IMR-90 (cell line): ENCODE measurements around the gene TFCP2.

Experiments used
- BHLHE40 ChIP-seq: fragments of 150-350 bp; IDR thresholded peaks from 2 replicates; pipeline ENCODE4 v1.6.1; 2016; ENCODE audit warnings: mild to moderate bottlenecking, low read depth, low read length
- CEBPB ChIP-seq: IDR thresholded peaks from 2 replicates; pipeline ENCODE4 v1.6.1; 2012; ENCODE audit warnings: low read depth, low read length, improper control_type of control experiment
- CHD1 ChIP-seq: IDR thresholded peaks from 2 replicates; pipeline ENCODE4 v1.6.1; 2012; ENCODE audit warnings: low read depth, low read length, improper control_type of control experiment
- FOS ChIP-seq: fragments of 150-350 bp; IDR thresholded peaks from 2 replicates; pipeline ENCODE4 v1.6.1; 2016; ENCODE audit warnings: low read depth, low read length
- MAZ ChIP-seq: IDR thresholded peaks from 2 replicates; pipeline ENCODE4 v1.6.1; 2012; ENCODE audit warnings: low read depth, mild to moderate bottlenecking, low read length, improper control_type of control experiment, moderate library complexity, borderline replicate concordance
- MXI1 ChIP-seq: IDR thresholded peaks from 2 replicates; pipeline ENCODE4 v1.6.1; 2012; ENCODE audit warnings: low read depth, mild to moderate bottlenecking, low read length, moderate library complexity, borderline replicate concordance
- POLR2A ChIP-seq: IDR thresholded peaks from 2 replicates; pipeline ENCODE4 v1.6.1; 2012; ENCODE audit warnings: mild to moderate bottlenecking, low read depth, low read length
- RAD21 ChIP-seq: IDR thresholded peaks from 2 replicates; pipeline ENCODE4 v1.6.1; 2012; ENCODE audit warnings: low read length, improper control_type of control experiment
- RCOR1 ChIP-seq: IDR thresholded peaks from 2 replicates; pipeline ENCODE4 v1.6.1; 2012; ENCODE audit warnings: mild to moderate bottlenecking, low read length, improper control_type of control experiment; ENCODE audit not compliant: insufficient replicate concordance
- RFX5 ChIP-seq: IDR thresholded peaks from 2 replicates; pipeline ENCODE4 v1.8.0; 2012; ENCODE audit warnings: low read depth, mild to moderate bottlenecking, low read length, moderate library complexity
- SMC3 ChIP-seq: fragments of 150-350 bp; IDR thresholded peaks from 2 replicates; pipeline ENCODE4 v1.6.1; 2016; ENCODE audit warnings: low read depth, mild to moderate bottlenecking, antibody characterized with exemption, low read length, moderate library complexity
- TF ChIP-seq, protein P1 (sequence below): conservative IDR thresholded peaks from 2 replicates; pipeline ENCODE4 v1.5.1; 2012; ENCODE audit warnings: mild to moderate bottlenecking, low read depth, low read length, improper control_type of control experiment
- TF ChIP-seq, protein P2 (sequence below): fragments of 150-350 bp; IDR thresholded peaks from 2 replicates; pipeline ENCODE4 v1.6.1; 2017; ENCODE audit warnings: mild to moderate bottlenecking, antibody characterized with exemption, low read length, low read depth
- TF ChIP-seq, protein P3 (sequence below): fragments of 150-350 bp; IDR thresholded peaks from 2 replicates; pipeline ENCODE4 v1.6.1; 2016; ENCODE audit warnings: low read depth, mild to moderate bottlenecking, low read length, moderate library complexity, borderline replicate concordance

DNA sequence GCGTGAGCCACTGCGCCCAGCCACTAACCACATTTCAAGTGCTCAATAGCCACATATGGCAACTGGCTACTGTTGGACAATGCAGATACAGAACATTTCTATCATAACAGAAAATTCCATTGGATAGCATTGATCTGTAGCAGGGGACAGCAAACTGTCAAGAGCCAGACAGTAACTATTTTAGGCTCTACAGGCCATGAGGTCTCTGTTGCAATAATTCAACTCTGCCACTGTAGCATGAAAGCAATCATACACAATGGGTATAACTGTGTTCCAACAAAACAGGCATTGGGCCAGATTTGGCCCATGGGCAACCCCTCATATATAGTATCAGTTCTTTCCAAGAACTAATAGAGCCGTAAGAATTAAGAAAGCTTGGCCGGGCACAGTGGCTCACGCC lies 97.5 kb downstream of the TFCP2 start:
- TF ChIP-seq CEBPB (no peak), RAD21 (no peak), POLR2A (no peak), MXI1 (no peak), MAZ (no peak), CHD1 (no peak), RCOR1 (no peak), FOS (no peak), BHLHE40 (no peak), RFX5 (no peak), SMC3 (no peak)
- TF ChIP-seq, protein P1, sequence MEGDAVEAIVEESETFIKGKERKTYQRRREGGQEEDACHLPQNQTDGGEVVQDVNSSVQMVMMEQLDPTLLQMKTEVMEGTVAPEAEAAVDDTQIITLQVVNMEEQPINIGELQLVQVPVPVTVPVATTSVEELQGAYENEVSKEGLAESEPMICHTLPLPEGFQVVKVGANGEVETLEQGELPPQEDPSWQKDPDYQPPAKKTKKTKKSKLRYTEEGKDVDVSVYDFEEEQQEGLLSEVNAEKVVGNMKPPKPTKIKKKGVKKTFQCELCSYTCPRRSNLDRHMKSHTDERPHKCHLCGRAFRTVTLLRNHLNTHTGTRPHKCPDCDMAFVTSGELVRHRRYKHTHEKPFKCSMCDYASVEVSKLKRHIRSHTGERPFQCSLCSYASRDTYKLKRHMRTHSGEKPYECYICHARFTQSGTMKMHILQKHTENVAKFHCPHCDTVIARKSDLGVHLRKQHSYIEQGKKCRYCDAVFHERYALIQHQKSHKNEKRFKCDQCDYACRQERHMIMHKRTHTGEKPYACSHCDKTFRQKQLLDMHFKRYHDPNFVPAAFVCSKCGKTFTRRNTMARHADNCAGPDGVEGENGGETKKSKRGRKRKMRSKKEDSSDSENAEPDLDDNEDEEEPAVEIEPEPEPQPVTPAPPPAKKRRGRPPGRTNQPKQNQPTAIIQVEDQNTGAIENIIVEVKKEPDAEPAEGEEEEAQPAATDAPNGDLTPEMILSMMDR: no peak
- TF ChIP-seq, protein P2, sequence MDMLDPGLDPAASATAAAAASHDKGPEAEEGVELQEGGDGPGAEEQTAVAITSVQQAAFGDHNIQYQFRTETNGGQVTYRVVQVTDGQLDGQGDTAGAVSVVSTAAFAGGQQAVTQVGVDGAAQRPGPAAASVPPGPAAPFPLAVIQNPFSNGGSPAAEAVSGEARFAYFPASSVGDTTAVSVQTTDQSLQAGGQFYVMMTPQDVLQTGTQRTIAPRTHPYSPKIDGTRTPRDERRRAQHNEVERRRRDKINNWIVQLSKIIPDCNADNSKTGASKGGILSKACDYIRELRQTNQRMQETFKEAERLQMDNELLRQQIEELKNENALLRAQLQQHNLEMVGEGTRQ: no peak
- TF ChIP-seq, protein P3, sequence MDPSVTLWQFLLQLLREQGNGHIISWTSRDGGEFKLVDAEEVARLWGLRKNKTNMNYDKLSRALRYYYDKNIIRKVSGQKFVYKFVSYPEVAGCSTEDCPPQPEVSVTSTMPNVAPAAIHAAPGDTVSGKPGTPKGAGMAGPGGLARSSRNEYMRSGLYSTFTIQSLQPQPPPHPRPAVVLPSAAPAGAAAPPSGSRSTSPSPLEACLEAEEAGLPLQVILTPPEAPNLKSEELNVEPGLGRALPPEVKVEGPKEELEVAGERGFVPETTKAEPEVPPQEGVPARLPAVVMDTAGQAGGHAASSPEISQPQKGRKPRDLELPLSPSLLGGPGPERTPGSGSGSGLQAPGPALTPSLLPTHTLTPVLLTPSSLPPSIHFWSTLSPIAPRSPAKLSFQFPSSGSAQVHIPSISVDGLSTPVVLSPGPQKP: no peak
